Upper lobe of right lung (tissue), 1 donor: ENCODE data around the gene CTAGE9. TPM values are rescaled to one million over a fixed set of nuclear protein-coding genes. Genes with fewer than 3 reads are reported as not detected.

Experiments
- ATAC-seq: fragments of 200-7000 bp; cut with Tn5 transposase; one replicate; pipeline ENCODE4 v1.9.1; 2020; ENCODE audit warnings: mild to moderate bottlenecking, moderate library complexity
- DNase-seq: peaks from one replicate; pipeline ENCODE4 v3.0.0-alpha.2; 2020
- H3K27ac ChIP-seq: fragments of 200-600 bp; one replicate; pipeline ENCODE4 v1.8.0; 2022
- H3K27me3 ChIP-seq: fragments of 200-600 bp; one replicate; pipeline ENCODE4 v1.8.0; 2022; ENCODE audit warnings: mild to moderate bottlenecking
- H3K36me3 ChIP-seq: fragments of 200-600 bp; one replicate; pipeline ENCODE4 v1.8.0; 2022
- H3K4me1 ChIP-seq: fragments of 200-600 bp; one replicate; pipeline ENCODE4 v1.8.0; 2022
- H3K4me3 ChIP-seq: fragments of 200-600 bp; one replicate; pipeline ENCODE4 v1.8.0; 2022; ENCODE audit warnings: mild to moderate bottlenecking
- H3K9me3 ChIP-seq: fragments of 200-600 bp; one replicate; pipeline ENCODE4 v1.8.0; 2022
- intact Hi-C: fragments of 100-400 bp; cut with DNase I; formaldehyde crosslinking; loops from one replicate; pipeline ENCODE4 v1.11.0; 2022
- total RNA-seq: library from RNA; stranded (reverse); fragmentation: NEBNext Ultra II Directional; extraction: Animal tissue kit (Norgen Biotek cat#: 25700); gene quantifications from one replicate; pipeline ENCODE4 v1.2.1, GENCODE V29; 2021
- TF ChIP-seq, protein P1 (sequence below): fragments of 200-600 bp; IDR thresholded peaks from one replicate; pipeline ENCODE4 v1.8.0; 2022; ENCODE audit warnings: antibody characterized with exemption
- donor health status: DM: no; HTN: yes; CAD: no; lungs with severe emphysema.

Gene CTAGE9
- total RNA-seq, 1 donor from 2014 or later: not detected

DNA sequence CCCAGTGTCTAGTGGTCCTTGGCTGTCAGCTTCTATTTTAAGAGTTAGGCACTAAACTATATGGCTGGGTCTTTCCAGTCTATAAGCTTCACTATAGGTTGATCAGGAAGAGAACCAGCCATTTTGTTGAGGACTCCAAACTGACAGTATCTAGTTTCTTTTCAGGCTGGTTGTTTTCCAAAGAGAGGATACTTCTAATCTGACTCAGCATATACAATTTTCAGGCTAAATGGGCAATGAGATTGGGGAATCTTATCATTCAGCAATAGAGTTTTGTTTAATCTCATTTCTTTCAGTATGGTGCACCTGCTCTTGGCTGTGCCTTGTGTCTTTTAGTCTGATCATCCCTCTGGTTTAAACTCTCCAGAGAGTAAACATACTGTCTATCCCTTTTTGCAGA is 20.4 kb upstream of the CTAGE9 start:
- ATAC-seq (no peak), DNase-seq (no peak)
- H3K27ac ChIP-seq: no peak overlapping the region
- H3K36me3 ChIP-seq: no peaks in the 10 kb centered on the region
- intact Hi-C loops: no loop called here
- TF ChIP-seq, protein P1, sequence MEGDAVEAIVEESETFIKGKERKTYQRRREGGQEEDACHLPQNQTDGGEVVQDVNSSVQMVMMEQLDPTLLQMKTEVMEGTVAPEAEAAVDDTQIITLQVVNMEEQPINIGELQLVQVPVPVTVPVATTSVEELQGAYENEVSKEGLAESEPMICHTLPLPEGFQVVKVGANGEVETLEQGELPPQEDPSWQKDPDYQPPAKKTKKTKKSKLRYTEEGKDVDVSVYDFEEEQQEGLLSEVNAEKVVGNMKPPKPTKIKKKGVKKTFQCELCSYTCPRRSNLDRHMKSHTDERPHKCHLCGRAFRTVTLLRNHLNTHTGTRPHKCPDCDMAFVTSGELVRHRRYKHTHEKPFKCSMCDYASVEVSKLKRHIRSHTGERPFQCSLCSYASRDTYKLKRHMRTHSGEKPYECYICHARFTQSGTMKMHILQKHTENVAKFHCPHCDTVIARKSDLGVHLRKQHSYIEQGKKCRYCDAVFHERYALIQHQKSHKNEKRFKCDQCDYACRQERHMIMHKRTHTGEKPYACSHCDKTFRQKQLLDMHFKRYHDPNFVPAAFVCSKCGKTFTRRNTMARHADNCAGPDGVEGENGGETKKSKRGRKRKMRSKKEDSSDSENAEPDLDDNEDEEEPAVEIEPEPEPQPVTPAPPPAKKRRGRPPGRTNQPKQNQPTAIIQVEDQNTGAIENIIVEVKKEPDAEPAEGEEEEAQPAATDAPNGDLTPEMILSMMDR: no peak
- H3K4me1 ChIP-seq: no peaks in the 10 kb centered on the region
- no peak overlapping the region for H3K4me3 ChIP-seq
- no peaks in the 10 kb centered on the region for H3K27me3 ChIP-seq
- H3K9me3 ChIP-seq: no peaks in the 10 kb centered on the region

DNA sequence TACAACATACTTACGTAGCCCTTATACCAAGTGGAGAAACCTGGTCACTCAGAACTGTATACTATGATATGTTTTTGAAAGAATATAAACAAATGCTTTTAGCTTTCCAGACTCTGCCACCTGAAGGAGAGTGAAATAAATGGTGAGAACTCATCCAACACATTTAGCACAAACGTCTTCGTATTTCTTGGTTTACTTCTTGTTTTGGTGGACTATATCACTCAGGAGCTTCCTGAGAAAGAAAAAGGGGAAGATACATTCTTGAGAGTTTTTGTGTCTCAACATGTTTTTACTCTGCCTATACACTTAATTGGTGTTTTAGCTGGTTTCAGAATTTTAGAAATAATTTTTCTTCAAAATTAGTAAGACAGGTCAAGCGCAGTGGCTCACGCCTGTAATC is 19.4 kb upstream of the CTAGE9 start:
- Histone ChIP-seq H3K36me3 (no peaks in the 10 kb centered on the region), H3K27me3 (no peaks in the 10 kb centered on the region), H3K9me3 (no peaks in the 10 kb centered on the region), H3K27ac (no peak overlapping the region), H3K4me3 (no peak overlapping the region), H3K4me1 (no peaks in the 10 kb centered on the region)
- no peak for DNase-seq
- intact Hi-C loops: no loop called here
- no peak for ATAC-seq
- TF ChIP-seq, protein P1: no peak

DNA sequence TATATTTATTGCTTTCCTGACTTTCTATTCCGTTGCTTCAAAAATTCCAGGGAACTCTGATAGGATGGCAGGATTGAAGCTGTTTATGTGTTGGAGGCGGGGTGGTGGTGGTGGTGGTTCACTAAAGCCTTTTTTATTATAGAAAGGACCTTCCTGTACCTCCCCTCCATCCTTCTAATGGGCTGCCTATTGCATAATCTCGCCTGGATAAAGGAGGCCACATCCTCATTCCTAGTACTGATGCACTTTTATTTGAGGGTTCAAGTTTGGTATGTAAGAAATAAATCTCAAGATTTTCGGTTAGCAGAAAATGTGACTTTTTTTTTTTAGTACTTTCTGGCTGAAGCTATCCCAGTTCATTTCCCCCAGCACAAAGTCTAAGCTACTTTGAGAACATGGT is 18.7 kb upstream of the CTAGE9 start:
- no peaks in the 10 kb centered on the region for H3K27me3 ChIP-seq
- TF ChIP-seq, protein P1: no peak
- DNase-seq (no peak), ATAC-seq (no peak)
- H3K9me3 ChIP-seq: no peaks in the 10 kb centered on the region
- H3K27ac ChIP-seq: no peak overlapping the region
- H3K4me3 ChIP-seq: no peak overlapping the region
- intact Hi-C loops: no loop called here
- no peaks in the 10 kb centered on the region for H3K4me1 ChIP-seq
- no peaks in the 10 kb centered on the region for H3K36me3 ChIP-seq

DNA sequence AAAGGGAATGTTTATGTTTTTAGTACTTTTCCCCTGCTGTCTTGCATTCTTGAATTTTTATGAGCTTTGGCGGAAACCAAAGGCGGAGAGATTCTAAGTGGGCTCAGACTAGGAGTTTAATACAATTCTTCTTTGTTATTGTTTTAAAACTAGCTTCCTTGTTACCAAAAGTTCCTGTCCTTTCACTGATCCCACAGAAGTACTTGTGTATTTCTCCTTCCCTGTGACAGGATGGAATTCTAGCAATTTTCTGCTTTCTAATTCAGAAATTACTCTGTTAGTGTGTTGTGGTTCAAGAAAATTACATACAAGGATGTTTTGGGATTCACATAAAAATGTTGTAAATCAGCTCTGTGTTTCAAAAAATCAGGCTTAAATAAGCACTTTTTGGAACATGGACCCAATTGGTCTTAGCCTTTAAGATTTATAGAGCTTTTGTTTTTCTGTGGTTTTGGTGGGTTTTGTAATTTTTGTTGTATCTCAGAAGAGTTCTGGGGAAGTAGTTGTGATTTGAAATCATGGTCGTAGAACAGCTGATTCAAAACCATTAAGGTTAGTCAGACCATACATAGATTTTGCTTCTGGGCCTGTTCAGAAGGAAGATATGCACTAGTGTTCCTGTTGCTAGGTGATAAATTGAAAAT is 17.6 kb upstream of the CTAGE9 start:
- ATAC-seq: no peak
- no peaks in the 10 kb centered on the region for H3K27me3 ChIP-seq
- H3K4me3 ChIP-seq: no peak overlapping the region
- TF ChIP-seq, protein P1: no peak
- no peak for DNase-seq
- no peaks in the 10 kb centered on the region for H3K4me1 ChIP-seq
- no peaks in the 10 kb centered on the region for H3K36me3 ChIP-seq
- H3K9me3 ChIP-seq: no peaks in the 10 kb centered on the region
- H3K27ac ChIP-seq: no peak overlapping the region
- intact Hi-C loops: no loop called here

DNA sequence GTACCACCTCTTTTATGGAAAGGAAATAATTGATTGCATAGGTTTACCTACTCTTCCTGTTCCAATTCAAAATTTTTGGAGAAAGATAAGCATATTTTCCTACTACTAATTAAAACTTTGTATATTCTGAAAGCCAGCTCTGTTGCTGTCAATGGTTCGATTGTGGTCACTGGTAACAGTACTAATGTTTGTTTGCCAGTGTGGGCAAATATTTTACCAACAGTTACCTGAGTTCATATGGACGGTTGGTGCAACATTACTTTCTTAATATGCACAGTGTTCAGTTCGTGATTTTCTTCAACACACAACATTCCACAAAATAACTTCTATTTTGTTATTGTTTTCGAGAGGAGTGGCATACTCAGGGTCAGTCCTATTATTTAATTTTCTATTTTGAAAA is 17.1 kb upstream of the CTAGE9 start:
- H3K4me3 ChIP-seq: no peak overlapping the region
- H3K9me3 ChIP-seq: no peaks in the 10 kb centered on the region
- ATAC-seq (no peak), DNase-seq (no peak)
- no peak overlapping the region for H3K27ac ChIP-seq
- no peaks in the 10 kb centered on the region for H3K4me1 ChIP-seq
- H3K27me3 ChIP-seq: no peaks in the 10 kb centered on the region
- no peaks in the 10 kb centered on the region for H3K36me3 ChIP-seq
- intact Hi-C loops: no loop called here
- TF ChIP-seq, protein P1: no peak

DNA sequence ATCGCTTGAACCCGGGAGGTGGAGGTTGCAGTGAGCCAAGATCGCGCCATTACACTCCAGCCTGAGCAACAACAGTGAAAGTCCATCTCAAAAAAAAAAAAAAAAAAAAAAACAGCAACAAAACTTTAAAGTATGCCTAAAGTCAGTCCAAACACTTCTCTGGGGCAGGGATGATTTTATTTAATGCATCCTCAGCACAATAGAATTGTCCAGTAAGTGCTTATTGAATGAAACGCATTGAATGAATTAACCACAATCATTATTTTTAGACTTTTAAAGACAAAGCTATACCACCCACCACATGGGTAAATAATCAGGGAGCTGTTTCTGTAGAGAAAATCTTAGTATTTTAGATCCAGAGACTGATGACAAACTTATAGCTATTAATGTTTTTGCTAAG is 16.6 kb upstream of the CTAGE9 start:
- TF ChIP-seq, protein P1: no peak
- H3K27ac ChIP-seq: no peak overlapping the region
- no peaks in the 10 kb centered on the region for H3K27me3 ChIP-seq
- no peak overlapping the region for H3K4me3 ChIP-seq
- no peaks in the 10 kb centered on the region for H3K4me1 ChIP-seq
- H3K9me3 ChIP-seq: no peaks in the 10 kb centered on the region
- H3K36me3 ChIP-seq: no peaks in the 10 kb centered on the region
- DNase-seq: no peak
- no peak for ATAC-seq
- intact Hi-C loops: no loop called here
